Pancreas (tissue), 10 donors: Measurements from ENCODE around the gene CALHM2. TPM values are rescaled to one million over a fixed set of nuclear protein-coding genes. Genes with fewer than 3 reads are reported as not detected.

Experiments used
- ATAC-seq, 4 donors: fragments of 200-7000 bp; cut with Tn5 transposase; one replicate each; pipeline versions ENCODE4 v1.8.0 to v1.9.1; 2020; ENCODE audit warnings: mild to moderate bottlenecking in 4 of 4, moderate library complexity in 4 of 4
- DNase-seq, 6 donors: peaks; one replicate each; pipeline ENCODE4 v3.0.0-alpha.2; 2020
- FAIRE-seq: peaks from 2 replicates; lab custom pipeline; 2012; peaks lifted over from hg19 to GRCh38; lab: Jason Lieb, UNC
- H3K27ac ChIP-seq, 4 donors: fragments of 200-600 bp; sonication (generic); 1 replicate in 3 of 4; 2 replicates in 1 of 4; pipeline versions ENCODE4 v1.5.0 to v1.8.0; 2020
- H3K27me3 ChIP-seq, 4 donors: fragments of 200-600 bp; one replicate each; pipeline ENCODE4 v1.8.0; 2021
- H3K36me3 ChIP-seq, 3 donors: fragments of 200-600 bp; sonication (generic) in 1 of 3; one replicate each; pipeline versions ENCODE4 v1.5.0 to v1.8.0; 2020 to 2021
- H3K4me1 ChIP-seq, 3 donors: fragments of 200-600 bp; one replicate each; pipeline ENCODE4 v1.8.0; 2021
- H3K4me3 ChIP-seq, 4 donors: fragments of 200-600 bp; sonication (generic) in 2 of 4; one replicate each; pipeline versions ENCODE4 v1.5.0 to v1.8.0; 2020 to 2021
- H3K9me3 ChIP-seq, 4 donors: fragments of 200-600 bp; one replicate each; pipeline ENCODE4 v1.8.0; 2021
- WGBS, 2 donors: extraction: QIAGEN DNeasy Blood & Tissue Kit; methylation state at CpG; one replicate each; pipeline ENCODE4 v1.1.7; 2013; 5-methylcytosine and 5-hydroxymethylcytosine counted together
- intact Hi-C, 3 donors: fragments of 100-400 bp; cut with DNase I; formaldehyde crosslinking; loops; one replicate each; pipeline versions ENCODE4 v1.11.1 to v1.14.2; 2022
- polyA plus RNA-seq, 2 donors: library from polyadenylated mRNA; stranded (reverse); fragments of 200-250 nt; gene quantifications; one replicate each; pipeline ENCODE4 v1.2.3, GENCODE V29; 2013
- total RNA-seq, 6 donors: library from RNA; stranded (reverse); fragmentation: NEBNext Ultra II Directional in 4 of 6; extraction: Animal tissue kit (Norgen Biotek cat#: 25700) in 4 of 6; gene quantifications; one replicate each; pipeline versions ENCODE4 v1.2.1 to v1.2.4, GENCODE V29; 2021 to 2023
- TF ChIP-seq, protein P1 (sequence below), 4 donors: fragments of 200-600 bp; sonication (generic) in 3 of 4; IDR thresholded peaks; one replicate each; pipeline versions ENCODE4 v1.5.0 to v1.8.0; 2021; ENCODE audit warnings: antibody characterized with exemption in 4 of 4
- donor health status: healthy with polysubstance abuse.
- donor health status: DM: no; HTN: no; CAD: no; lungs with moderate emphysema.
- donor health status: DM: no; HTN: no; CAD: no.
- donor health status: control.
- donor health status: control.
- donor health status: Bipolar disorder and iron deficiency.
- donor health status: DM: yes; HTN: yes; CAD: no.
- donor health status: DM: no; HTN: no; CAD: no.
- donor health status: DM: no; HTN: no; CAD: no.
- donor health status: DM: yes; HTN: yes; CAD: no.

CALHM2 gene
- total and polyA plus RNA-seq, 8 donors = 1.1 to 14.0 (median 6.2) TPM

DNA sequence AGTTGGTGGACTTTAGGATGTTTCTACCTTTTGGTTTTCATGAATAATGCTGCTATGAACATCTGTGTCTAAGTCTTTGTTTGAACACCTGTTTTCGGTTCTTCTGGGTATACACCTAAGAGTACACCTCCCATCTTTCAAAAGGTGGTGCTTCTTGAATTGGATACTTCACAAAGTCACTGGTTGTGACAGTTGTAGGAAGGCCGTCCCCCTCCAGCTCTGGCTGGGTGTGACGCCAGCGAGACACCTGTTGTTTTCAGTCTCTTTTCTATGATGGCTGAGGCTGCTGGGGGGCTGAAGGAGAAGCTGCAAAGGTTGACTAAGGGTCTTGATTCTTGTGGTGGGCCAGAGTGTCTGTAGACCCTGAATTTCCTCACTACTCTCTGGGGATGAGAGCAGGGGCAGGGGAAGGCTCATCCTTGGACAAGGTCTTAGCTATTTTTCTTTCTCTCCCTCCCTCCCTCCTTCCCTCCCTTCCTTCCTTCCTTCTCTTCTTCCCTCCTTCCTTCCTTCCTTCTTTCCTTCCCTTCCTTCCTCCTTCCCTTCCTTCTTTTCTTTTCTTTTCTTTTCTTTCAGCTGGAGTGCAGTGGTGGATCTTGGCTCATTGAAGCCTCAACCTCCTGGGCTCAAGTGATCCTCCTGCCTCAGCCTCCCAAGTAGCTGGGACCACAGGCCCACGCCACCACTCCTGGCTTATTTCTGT, 46.9 kb upstream of the CALHM2 start:
- TF ChIP-seq, protein P1, sequence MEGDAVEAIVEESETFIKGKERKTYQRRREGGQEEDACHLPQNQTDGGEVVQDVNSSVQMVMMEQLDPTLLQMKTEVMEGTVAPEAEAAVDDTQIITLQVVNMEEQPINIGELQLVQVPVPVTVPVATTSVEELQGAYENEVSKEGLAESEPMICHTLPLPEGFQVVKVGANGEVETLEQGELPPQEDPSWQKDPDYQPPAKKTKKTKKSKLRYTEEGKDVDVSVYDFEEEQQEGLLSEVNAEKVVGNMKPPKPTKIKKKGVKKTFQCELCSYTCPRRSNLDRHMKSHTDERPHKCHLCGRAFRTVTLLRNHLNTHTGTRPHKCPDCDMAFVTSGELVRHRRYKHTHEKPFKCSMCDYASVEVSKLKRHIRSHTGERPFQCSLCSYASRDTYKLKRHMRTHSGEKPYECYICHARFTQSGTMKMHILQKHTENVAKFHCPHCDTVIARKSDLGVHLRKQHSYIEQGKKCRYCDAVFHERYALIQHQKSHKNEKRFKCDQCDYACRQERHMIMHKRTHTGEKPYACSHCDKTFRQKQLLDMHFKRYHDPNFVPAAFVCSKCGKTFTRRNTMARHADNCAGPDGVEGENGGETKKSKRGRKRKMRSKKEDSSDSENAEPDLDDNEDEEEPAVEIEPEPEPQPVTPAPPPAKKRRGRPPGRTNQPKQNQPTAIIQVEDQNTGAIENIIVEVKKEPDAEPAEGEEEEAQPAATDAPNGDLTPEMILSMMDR (IDR thresholded peaks at IDR 0.05) = no peak
- Histone ChIP-seq H3K4me1 (peaks cover 2 to 3% (median 3%) of the 10 kb centered on the region in 3 donors), H3K27ac (no peak overlapping the region), H3K4me3 (no peak overlapping the region), H3K36me3 (no peaks in the 10 kb centered on the region), H3K9me3 (no peaks in the 10 kb centered on the region), H3K27me3 (no peaks in the 10 kb centered on the region)
- DNase-seq = no peak
- 62 to 70% methylated on average over 5 of the region's 5 CpGs for WGBS, 2 donors
- intact Hi-C loops = no loop called here
- FAIRE-seq = no peak
- no peak for ATAC-seq

DNA sequence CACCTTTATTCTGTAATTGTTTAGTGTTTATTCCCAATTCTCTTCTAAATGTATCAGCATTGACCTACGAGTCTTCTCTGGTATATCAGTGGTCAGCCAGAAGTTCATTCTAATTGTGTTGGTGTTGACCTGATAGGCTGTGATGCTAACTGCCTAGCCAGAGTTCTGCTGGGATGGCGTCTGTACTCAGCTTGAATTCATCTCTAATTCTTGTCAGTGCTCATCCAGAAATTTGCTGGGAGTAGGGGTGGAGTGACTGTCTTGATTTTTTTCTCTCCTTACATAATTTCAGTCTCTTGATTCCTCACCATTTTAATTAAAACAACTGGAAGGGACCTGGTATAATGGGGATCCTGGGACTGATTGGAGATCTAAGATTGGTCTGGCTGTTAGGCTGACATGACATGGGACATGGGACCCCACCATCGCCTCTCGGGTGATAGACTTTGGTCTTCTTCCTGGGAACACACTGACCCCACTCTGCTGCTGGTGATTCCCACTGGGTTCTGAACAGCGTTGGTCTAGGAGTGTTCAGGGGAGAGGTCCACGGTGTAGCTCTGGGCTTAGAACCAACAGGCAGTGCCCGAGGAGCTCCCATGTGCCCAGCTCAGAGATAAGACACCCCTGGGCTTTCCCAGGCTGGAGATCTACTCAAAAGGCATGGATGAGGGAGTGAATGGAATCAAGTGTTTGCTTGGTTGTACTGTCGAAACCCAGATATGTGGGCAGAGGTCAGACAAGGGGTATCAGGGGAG, 45.2 kb upstream of the CALHM2 start:
- intact Hi-C loops = no loop called here
- WGBS, 2 donors = 55 to 62% methylated on average over 8 of the region's 8 CpGs
- Histone ChIP-seq H3K4me3 (no peak overlapping the region), H3K27ac (peak overlapping the region in 2 of 4 donors; percentile 12 to 19), H3K9me3 (no peaks in the 10 kb centered on the region), H3K27me3 (no peaks in the 10 kb centered on the region), H3K36me3 (no peaks in the 10 kb centered on the region), H3K4me1 (no peaks in the 10 kb centered on the region)
- TF ChIP-seq, protein P1 (IDR thresholded peaks at IDR 0.05) = no peak
- DNase-seq = no peak
- no peak for ATAC-seq
- no peak for FAIRE-seq

DNA sequence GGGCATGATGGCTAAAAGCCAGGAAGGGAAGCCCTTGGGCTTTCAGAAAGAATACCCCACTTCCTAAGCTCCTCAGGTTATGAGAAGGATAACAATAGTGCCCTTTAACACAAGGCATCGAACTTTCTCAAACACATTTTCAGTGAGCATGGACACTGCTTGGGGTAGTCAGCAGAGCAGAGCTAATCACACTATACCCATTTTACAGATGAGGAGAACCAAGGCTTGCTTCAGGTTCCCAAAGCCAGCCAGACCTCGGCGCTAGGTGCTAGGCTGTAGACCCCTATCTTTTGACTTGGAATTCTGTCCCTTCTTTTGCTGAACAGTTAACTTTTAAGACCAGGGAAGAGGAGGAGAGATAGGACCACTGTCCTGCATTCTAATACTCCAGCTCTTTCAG, 43.2 kb upstream of the CALHM2 start:
- TF ChIP-seq, protein P1 (IDR thresholded peaks at IDR 0.05) = no peak
- Histone ChIP-seq H3K4me1 (no peaks in the 10 kb centered on the region), H3K4me3 (peak overlapping the region in 2 of 4 donors; percentile 63 to 72), H3K27me3 (no peaks in the 10 kb centered on the region), H3K36me3 (no peaks in the 10 kb centered on the region), H3K9me3 (no peaks in the 10 kb centered on the region), H3K27ac (peak overlapping the region in 3 of 4 donors; percentile 51 to 77 (median 71))
- no peak for DNase-seq
- 65 to 70% methylated on average over 3 of the region's 3 CpGs for WGBS, 2 donors
- intact Hi-C loops = no loop called here
- FAIRE-seq = no peak
- no peak for ATAC-seq

DNA sequence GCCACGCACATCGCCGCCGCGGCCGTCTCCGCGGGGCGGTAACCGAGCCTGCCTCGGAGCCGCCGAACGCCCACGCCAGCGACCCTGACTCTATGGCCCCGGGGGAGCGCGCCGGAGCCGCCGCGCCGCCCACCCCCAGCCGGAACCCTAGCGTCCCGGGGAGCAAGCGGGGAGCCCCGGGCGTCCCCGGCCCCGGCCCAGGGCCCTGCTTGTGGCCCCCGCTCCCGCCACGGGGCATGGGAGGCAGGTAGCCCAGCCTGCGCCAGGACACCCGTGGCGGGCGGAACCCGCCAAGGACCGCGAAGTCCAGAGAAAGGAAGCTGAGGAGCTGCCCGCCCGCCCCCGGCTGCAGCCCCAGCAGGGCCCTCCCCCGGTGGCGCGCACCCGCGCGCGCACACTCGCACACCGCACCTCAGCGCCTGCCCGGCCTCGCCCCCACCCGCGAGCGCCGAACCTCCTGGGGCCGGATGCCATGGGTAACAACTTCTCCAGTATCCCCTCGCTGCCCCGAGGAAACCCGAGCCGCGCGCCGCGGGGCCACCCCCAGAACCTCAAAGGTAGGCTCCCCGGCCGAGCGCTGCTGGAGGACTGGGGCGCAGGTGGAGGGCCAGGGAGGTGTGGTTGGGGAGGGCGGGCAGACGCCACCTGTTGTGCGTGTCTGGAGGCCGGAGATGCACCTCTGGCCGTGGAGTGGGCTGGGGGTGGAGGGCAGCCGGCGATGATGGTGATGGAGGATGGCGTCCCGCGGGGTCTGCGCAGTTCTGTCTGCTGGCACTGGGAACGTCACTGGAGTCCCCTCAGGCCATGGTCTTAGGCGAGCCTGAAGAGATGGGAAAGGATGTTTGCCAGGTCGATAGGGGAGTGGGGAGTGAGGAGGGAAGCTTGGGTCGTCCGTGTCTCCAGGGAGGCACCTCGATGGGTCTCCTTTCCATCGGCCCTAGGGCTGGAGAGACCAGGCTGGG, 42.0 kb upstream of the CALHM2 start:
- WGBS, 2 donors = 4% methylated on average over 60 to 92 of the region's 92 CpGs
- intact Hi-C loops = no loop called here
- Histone ChIP-seq H3K4me3 (peak overlapping the region; percentile 63 to 83 (median 70)), H3K36me3 (no peaks in the 10 kb centered on the region), H3K4me1 (no peaks in the 10 kb centered on the region), H3K27ac (peak overlapping the region; percentile 51 to 77 (median 63)), H3K27me3 (no peaks in the 10 kb centered on the region), H3K9me3 (no peaks in the 10 kb centered on the region)
- TF ChIP-seq, protein P1 (IDR thresholded peaks at IDR 0.05) = no peak
- peak; percentile 62 to 70 (median 65) for ATAC-seq
- peak in 4 of 6 donors; percentile 46 to 83 (median 62) for DNase-seq
- FAIRE-seq = no peak
